H9 (cell line): ENCODE data around the gene UBE2D2. TPM values are rescaled to one million over a fixed set of nuclear protein-coding genes. Genes with fewer than 3 reads are reported as not detected.
"Not testable (repeated sequence)": the region's sequence is repeated elsewhere in the genome, so short reads cannot be mapped to it uniquely, and the experiment has no call there.

ENCODE experiments used
- DNase-seq: peaks from one replicate; pipeline ENCODE4 v3.0.0-alpha.2; 2017
- H2AFZ ChIP-seq: one replicate; pipeline ENCODE4 v1.6.1; 2013; ENCODE audit warnings: mild to moderate bottlenecking, low read length, control low read depth, moderate library complexity
- H2AK5ac ChIP-seq: 2 replicates; pipeline ENCODE4 v1.6.1; 2013; ENCODE audit warnings: low read length, control low read depth, mixed read lengths; ENCODE audit not compliant: insufficient read length
- H2BK120ac ChIP-seq: one replicate; pipeline ENCODE4 v1.6.1; 2013; ENCODE audit warnings: low read depth, mild to moderate bottlenecking, low read length, control low read depth, inconsistent platforms; ENCODE audit not compliant: poor library complexity, severe bottlenecking
- H2BK12ac ChIP-seq: 2 replicates; pipeline ENCODE4 v1.6.1; 2013; ENCODE audit warnings: low read length, control low read depth, mixed read lengths, low read depth; ENCODE audit not compliant: insufficient read length
- H2BK15ac ChIP-seq: 2 replicates; pipeline ENCODE4 v1.6.1; 2013; ENCODE audit warnings: low read depth, low read length, control low read depth
- H2BK20ac ChIP-seq: one replicate; pipeline ENCODE4 v1.6.1; 2013; ENCODE audit warnings: low read depth, mild to moderate bottlenecking, low read length, control low read depth, inconsistent platforms; ENCODE audit not compliant: poor library complexity, severe bottlenecking
- H2BK5ac ChIP-seq: 2 replicates; pipeline ENCODE4 v1.6.1; 2013; ENCODE audit warnings: low read length, control low read depth, mixed read lengths; ENCODE audit not compliant: insufficient read length
- H3K14ac ChIP-seq: 2 replicates; pipeline ENCODE4 v1.6.1; 2013; ENCODE audit warnings: low read length, control low read depth; ENCODE audit not compliant: insufficient read depth
- H3K18ac ChIP-seq: 2 replicates; pipeline ENCODE4 v1.6.1; 2013; ENCODE audit warnings: low read depth, mild to moderate bottlenecking, mixed read lengths, low read length, control low read depth; ENCODE audit not compliant: insufficient read length
- H3K23ac ChIP-seq: 2 replicates; pipeline ENCODE4 v1.6.1; 2013; ENCODE audit warnings: low read length, control low read depth, mixed read lengths, low read depth; ENCODE audit not compliant: insufficient read length
- H3K23me2 ChIP-seq: 2 replicates; pipeline ENCODE4 v1.6.1; 2013; ENCODE audit warnings: low read depth, mild to moderate bottlenecking, mixed read lengths, low read length, control low read depth; ENCODE audit not compliant: insufficient read length, poor library complexity, severe bottlenecking
- H3K27ac ChIP-seq: 2 replicates; pipeline ENCODE4 v1.5.1; 2013; ENCODE audit warnings: low read length, control low read depth, mixed read lengths, low read depth; ENCODE audit not compliant: insufficient read length
- H3K27me3 ChIP-seq: 2 replicates; pipeline ENCODE4 v1.6.1; 2013; ENCODE audit warnings: low read length, control low read depth, inconsistent platforms; ENCODE audit not compliant: insufficient read depth
- H3K4ac ChIP-seq: 2 replicates; pipeline ENCODE4 v1.6.1; 2013; ENCODE audit warnings: low read depth, mild to moderate bottlenecking, control low read depth, inconsistent platforms, low read length, moderate library complexity
- H3K4me1 ChIP-seq: 2 replicates; pipeline ENCODE4 v1.6.1; 2013; ENCODE audit warnings: low read length, control low read depth, inconsistent platforms; ENCODE audit not compliant: insufficient read depth
- H3K4me2 ChIP-seq: 2 replicates; pipeline ENCODE4 v1.6.1; 2013; ENCODE audit warnings: low read length, control low read depth, mixed read lengths; ENCODE audit not compliant: insufficient read length, insufficient read depth
- H3K56ac ChIP-seq: 2 replicates; pipeline ENCODE4 v1.6.1; 2013; ENCODE audit warnings: low read depth, mild to moderate bottlenecking, mixed read lengths, low read length, control low read depth; ENCODE audit not compliant: insufficient read length
- H3K79me1 ChIP-seq: 2 replicates; pipeline ENCODE4 v1.6.1; 2013; ENCODE audit warnings: low read depth, mild to moderate bottlenecking, moderate library complexity, low read length, control low read depth, inconsistent platforms; ENCODE audit not compliant: insufficient read depth, poor library complexity, severe bottlenecking
- H3K79me2 ChIP-seq: 2 replicates; pipeline ENCODE4 v1.6.1; 2013; ENCODE audit warnings: low read length, control low read depth, inconsistent platforms; ENCODE audit not compliant: insufficient read depth
- H3K9ac ChIP-seq: 2 replicates; pipeline ENCODE4 v1.6.1; 2013; ENCODE audit warnings: low read length, control low read depth, mixed read lengths; ENCODE audit not compliant: insufficient read length; ENCODE audit errors: extremely low read depth
- H3K9me3 ChIP-seq: one replicate; pipeline ENCODE4 v1.6.1; 2013; ENCODE audit warnings: low read depth, low read length, inconsistent platforms; ENCODE audit not compliant: control insufficient read depth
- H3T11ph ChIP-seq: one replicate; pipeline ENCODE4 v1.6.1; 2013; ENCODE audit warnings: mild to moderate bottlenecking, low read length, control low read depth, inconsistent platforms
- H4K20me1 ChIP-seq: one replicate; pipeline ENCODE4 v1.6.1; 2013; ENCODE audit not compliant: control insufficient read depth, insufficient read length, insufficient read depth
- H4K5ac ChIP-seq: 2 replicates; pipeline ENCODE4 v1.6.1; 2013; ENCODE audit warnings: low read depth, mild to moderate bottlenecking, mixed read lengths, low read length, control low read depth; ENCODE audit not compliant: insufficient read length
- H4K8ac ChIP-seq: replicated peaks from 2 replicates; pipeline ENCODE4 v1.6.1; 2013; ENCODE audit warnings: low read length, control low read depth, mixed read lengths, low read depth; ENCODE audit not compliant: insufficient read length
- H4K91ac ChIP-seq: 2 replicates; pipeline ENCODE4 v1.6.1; 2013; ENCODE audit warnings: low read depth, mild to moderate bottlenecking, moderate library complexity, mixed read lengths, low read length, control low read depth; ENCODE audit not compliant: insufficient read length
- H3K27ac Mint-ChIP-seq, 3 experiments: 2 replicates in 2 of 3; 3 replicates in 1 of 3; pipeline ENCODE4 v1.8.0; 2020 to 2021; ENCODE audit warnings: mixed read lengths in 3 of 3, mild to moderate bottlenecking in 1 of 3, moderate library complexity in 1 of 3
- H3K27me3 Mint-ChIP-seq: 2 replicates; pipeline ENCODE4 v1.8.0; 2021; ENCODE audit warnings: low read depth, mild to moderate bottlenecking, moderate library complexity, mixed read lengths
- H3K36me3 Mint-ChIP-seq, 3 experiments: 2 replicates in 2 of 3; 3 replicates in 1 of 3; pipeline ENCODE4 v1.8.0; 2020 to 2021; ENCODE audit warnings: low read depth in 3 of 3, mixed read lengths in 3 of 3; ENCODE audit not compliant: insufficient read depth in 1 of 3
- H3K4me1 Mint-ChIP-seq, 2 experiments: 2 replicates each; pipeline ENCODE4 v1.8.0; 2020; ENCODE audit warnings: mixed read lengths in 2 of 2
- H3K4me3 Mint-ChIP-seq, 2 experiments: 2 replicates in 1 of 2; 3 replicates in 1 of 2; pipeline ENCODE4 v1.8.0; 2020 to 2021; ENCODE audit warnings: mild to moderate bottlenecking in 2 of 2, mixed read lengths in 2 of 2, moderate library complexity in 1 of 2
- H3K9me3 Mint-ChIP-seq, 2 experiments: 2 replicates in 1 of 2; 3 replicates in 1 of 2; pipeline ENCODE4 v1.8.0; 2020; ENCODE audit warnings: mild to moderate bottlenecking in 2 of 2, mixed read lengths in 2 of 2, moderate library complexity in 1 of 2
- CTCF ChIP-seq: fragments of 200-600 bp; sonication (generic); conservative IDR thresholded peaks from 3 replicates; pipeline ENCODE4 v1.8.0; 2021; ENCODE audit warnings: antibody characterized with exemption, mild to moderate bottlenecking
- WGBS: extraction: QIAGEN DNeasy Blood & Tissue Kit; methylation state at CpG from one replicate; pipeline ENCODE4 v1.1.7; 2013; ENCODE audit warnings: missing lambda C conversion rate, low lambda C conversion rate, mixed read lengths; ENCODE audit not compliant: insufficient read length; ENCODE audit errors: extremely low coverage; 5-methylcytosine and 5-hydroxymethylcytosine counted together
- total RNA-seq: library from RNA; stranded (reverse); gene quantifications from 2 replicates; pipeline ENCODE4 v1.2.1, GENCODE V29; 2021

UBE2D2 gene
- total RNA-seq, 1 experiment from 2014 or later: 236 TPM

GRCh38 chr5:139524940-139525585 is 36.1 kb upstream of the UBE2D2 start:
- Histone ChIP-seq H3K23ac (no peak overlapping the region), H2AFZ (no peak overlapping the region), H3K79me2 (no peaks in the 10 kb centered on the region), H2BK15ac (no peak overlapping the region), H3T11ph (no peak overlapping the region), H2BK12ac (no peak overlapping the region), H4K91ac (no peak overlapping the region), H3K27me3 (no peaks in the 10 kb centered on the region), H3K56ac (no peak overlapping the region), H3K4me2 (no peak overlapping the region), H4K8ac (no peak overlapping the region), H3K4ac (no peak overlapping the region), H3K4me1 (peaks cover 17% of the 10 kb centered on the region; the same call in 1 of the 2 replicates), H4K5ac (no peak overlapping the region), H3K14ac (no peak overlapping the region), H4K20me1 (no peaks in the 10 kb centered on the region), H3K79me1 (no peaks in the 10 kb centered on the region), H2AK5ac (no peak overlapping the region), H3K23me2 (no peaks in the 10 kb centered on the region), H2BK120ac (no peak overlapping the region), H3K18ac (no peak overlapping the region), H2BK5ac (no peak overlapping the region), H3K9me3 (no peaks in the 10 kb centered on the region), H3K9ac (no peak overlapping the region), H3K27ac (no peak overlapping the region), H2BK20ac (no peak overlapping the region)
- Mint-ChIP-seq H3K36me3 (no peaks in the 10 kb centered on the region; a peak in 3 of 7 replicates), H3K4me1 (peaks cover 64 to 67% of the 10 kb centered on the region in 2 experiments), H3K9me3 (no peaks in the 10 kb centered on the region; a peak in 1 of 5 replicates), H3K27ac (peak overlapping the region in 2 of 3 experiments; percentile 35 to 89; a peak in 2 of 7 replicates), H3K4me3 (peak overlapping the region in 1 of 2 experiments; percentile 48; a peak in 2 of 5 replicates), H3K27me3 (peaks cover 17% of the 10 kb centered on the region)
- TF ChIP-seq CTCF: no peak
- WGBS: no CpG with 5 or more reads among the region's 2 CpGs
- DNase-seq: no peak

- Mint-ChIP-seq H3K27ac (peak overlapping the region; percentile 35 to 89 (median 74); a peak in 3 of 7 replicates), H3K4me1 (peaks cover 64 to 67% of the 10 kb centered on the region in 2 experiments), H3K27me3 (peaks cover 17% of the 10 kb centered on the region), H3K4me3 (peak overlapping the region; percentile 26 to 48; a peak in 4 of 5 replicates)
- not testable (repeated sequence) for H3K4me2 ChIP-seq, H3K18ac ChIP-seq, H2AK5ac ChIP-seq, H2BK12ac ChIP-seq, H3K9me3 ChIP-seq, H3K79me2 ChIP-seq, H4K20me1 ChIP-seq, H3K79me1 ChIP-seq, H2AFZ ChIP-seq, H3K23me2 ChIP-seq, H3K36me3 Mint-ChIP-seq, H3K9ac ChIP-seq, H3K4ac ChIP-seq, H4K91ac ChIP-seq, H2BK5ac ChIP-seq, H2BK15ac ChIP-seq, H3K27me3 ChIP-seq, H3K14ac ChIP-seq, H3K23ac ChIP-seq, H2BK20ac ChIP-seq, H4K8ac ChIP-seq, H3K27ac ChIP-seq, H4K5ac ChIP-seq, H3K9me3 Mint-ChIP-seq, H2BK120ac ChIP-seq, H3K56ac ChIP-seq, DNase-seq, H3T11ph ChIP-seq
- WGBS: no CpG with 5 or more reads among the region's 12 CpGs
- peaks cover 17% of the 10 kb centered on the region; the same call in 1 of the 2 replicates for H3K4me1 ChIP-seq
These were observed 35.4 kb upstream of the UBE2D2 start for GRCh38 chr5:139525586-139526308.
